Activated CD8-positive, alpha-beta T cell treated with anti-CD3 and anti-CD28 coated beads for 36 hours (primary cell): ENCODE data around the gene CLIC6. TPM values are rescaled to one million over a fixed set of nuclear protein-coding genes. Genes with fewer than 3 reads are reported as not detected.

ENCODE experiments used
- ATAC-seq: fragments of 200-7000 bp; cut with Tn5 transposase; one replicate; pipeline ENCODE4 v1.10.0; 2021; ENCODE audit warnings: mild to moderate bottlenecking, moderate library complexity
- CTCF ChIA-PET: fragments of 350-600 bp; sonication (Branson Sonifier 250); formaldehyde crosslinking; loops from one replicate; lab custom pipeline; 2021; ENCODE audit warnings: antibody characterized with exemption; lab: Charles Lee
- POLR2A ChIA-PET: fragments of 350-600 bp; sonication (Branson Sonifier 250); formaldehyde crosslinking; loops from one replicate; lab custom pipeline; 2021; ENCODE audit warnings: antibody characterized with exemption; lab: Charles Lee
- DNase-seq: peaks from one replicate; pipeline ENCODE4 v3.0.0-alpha.2; 2020
- H3K27ac Mint-ChIP-seq: one replicate; pipeline ENCODE4 v1.8.0; 2021; ENCODE audit warnings: mild to moderate bottlenecking, mixed read lengths
- H3K27me3 Mint-ChIP-seq: one replicate; pipeline ENCODE4 v1.8.0; 2021; ENCODE audit warnings: mixed read lengths
- H3K36me3 Mint-ChIP-seq: one replicate; pipeline ENCODE4 v1.8.0; 2021; ENCODE audit warnings: low read depth, mixed read lengths
- H3K4me1 Mint-ChIP-seq: one replicate; pipeline ENCODE4 v1.8.0; 2021; ENCODE audit warnings: low read depth, mixed read lengths
- H3K4me3 Mint-ChIP-seq: one replicate; pipeline ENCODE4 v1.8.0; 2021; ENCODE audit warnings: mild to moderate bottlenecking, moderate library complexity, mixed read lengths
- H3K9me3 Mint-ChIP-seq: one replicate; pipeline ENCODE4 v1.8.0; 2021; ENCODE audit warnings: mixed read lengths
- CTCF ChIP-seq: fragments of 200-600 bp; IDR thresholded peaks from one replicate; pipeline ENCODE4 v1.8.0; 2022; ENCODE audit warnings: antibody characterized with exemption, mild to moderate bottlenecking
- intact Hi-C: fragments of 100-400 bp; cut with micrococcal nuclease; formaldehyde crosslinking; loops from one replicate; pipeline ENCODE4 v1.10.0; 2022
- total RNA-seq, 2 experiments: library from RNA; stranded (reverse); gene quantifications; one replicate each; pipeline ENCODE4 v1.2.3, GENCODE V29; 2021

The CLIC6 gene
- total RNA-seq, 2 experiments from 2014 or later, result 0.54 to 0.58 TPM

GRCh38 chr21:34724131-34724856 lies 55.5 kb downstream of the CLIC6 start:
- Mint-ChIP-seq H3K4me1 (peaks cover 2% of the 10 kb centered on the region), H3K27ac (no peak overlapping the region), H3K36me3 (no peaks in the 10 kb centered on the region), H3K9me3 (no peaks in the 10 kb centered on the region), H3K4me3 (no peak overlapping the region), H3K27me3 (peaks cover 6% of the 10 kb centered on the region)
- DNase-seq (no peak), ATAC-seq (no peak)
- POLR2A ChIA-PET, result no interaction called here
- CTCF ChIA-PET, result interaction anchor here (1.2 to 4.7 kb wide), 5 partner anchors 15 to 1304 kb away, joined by 3 to 33 read pairs (median 6); no protein-coding TSS in a partner anchor
- TF ChIP-seq CTCF, result no peak
- intact Hi-C loops, result no loop called here

GRCh38 chr21:34724857-34725195 lies 56.0 kb downstream of the CLIC6 start:
- H3K4me1 Mint-ChIP-seq, result peaks cover 2% of the 10 kb centered on the region
- H3K4me3 Mint-ChIP-seq, result no peak overlapping the region
- TF ChIP-seq CTCF, result no peak
- DNase-seq, result no peak
- ATAC-seq, result no peak
- CTCF ChIA-PET, result interaction anchor here (4.7 kb wide), 1 partner anchor 15 kb away, joined by 33 read pairs; no protein-coding TSS in a partner anchor
- no peaks in the 10 kb centered on the region for H3K36me3 Mint-ChIP-seq
- no peaks in the 10 kb centered on the region for H3K9me3 Mint-ChIP-seq
- no peak overlapping the region for H3K27ac Mint-ChIP-seq
- peaks cover 6% of the 10 kb centered on the region for H3K27me3 Mint-ChIP-seq
- POLR2A ChIA-PET, result no interaction called here
- intact Hi-C loops, result no loop called here

GRCh38 chr21:34726627-34727337 lies 58.0 kb downstream of the CLIC6 start:
- H3K9me3 Mint-ChIP-seq, result no peaks in the 10 kb centered on the region
- H3K27me3 Mint-ChIP-seq, result peaks cover 6% of the 10 kb centered on the region
- H3K27ac Mint-ChIP-seq, result no peak overlapping the region
- peaks cover 2% of the 10 kb centered on the region for H3K4me1 Mint-ChIP-seq
- DNase-seq (no peak), ATAC-seq (no peak)
- CTCF ChIA-PET, result interaction anchor here (1.1 to 2.9 kb wide), 5 partner anchors 8 to 1114 kb away, joined by 3 to 24 read pairs (median 3); no protein-coding TSS in a partner anchor
- no peak overlapping the region for H3K4me3 Mint-ChIP-seq
- intact Hi-C loops, result no loop called here
- no peak for TF ChIP-seq CTCF
- POLR2A ChIA-PET, result no interaction called here
- H3K36me3 Mint-ChIP-seq, result no peaks in the 10 kb centered on the region

GRCh38 chr21:34728479-34728878 lies 59.7 kb downstream of the CLIC6 start:
- Mint-ChIP-seq H3K27me3 (peaks cover 6% of the 10 kb centered on the region), H3K4me3 (no peak overlapping the region), H3K9me3 (no peaks in the 10 kb centered on the region), H3K36me3 (no peaks in the 10 kb centered on the region), H3K27ac (no peak overlapping the region), H3K4me1 (peaks cover 2% of the 10 kb centered on the region)
- no peak for DNase-seq
- ChIA-PET CTCF (no interaction called here), POLR2A (no interaction called here)
- TF ChIP-seq CTCF, result no peak
- intact Hi-C loops, result no loop called here
- ATAC-seq, result no peak

- no peak for TF ChIP-seq CTCF
- H3K4me1 Mint-ChIP-seq, result peaks cover 2% of the 10 kb centered on the region
- H3K27ac Mint-ChIP-seq, result no peak overlapping the region
- intact Hi-C loops, result no loop called here
- no peak overlapping the region for H3K4me3 Mint-ChIP-seq
- peaks cover 6% of the 10 kb centered on the region for H3K27me3 Mint-ChIP-seq
- POLR2A ChIA-PET, result interaction anchor here (1.2 kb wide), 1 partner anchor 13 kb away, joined by 3 read pairs; no protein-coding TSS in a partner anchor
- H3K9me3 Mint-ChIP-seq, result no peaks in the 10 kb centered on the region
- no peaks in the 10 kb centered on the region for H3K36me3 Mint-ChIP-seq
- DNase-seq, result no peak
- CTCF ChIA-PET, result interaction anchor here (0.7 to 2.8 kb wide), 3 partner anchors 9 to 22 kb away, joined by 4 to 8 read pairs (median 4); no protein-coding TSS in a partner anchor
- no peak for ATAC-seq
Measured at GRCh38 chr21:34730194-34730593, 61.4 kb downstream of the CLIC6 start.
